Measurements from ENCODE around the gene ERCC6. TPM values are rescaled to one million over a fixed set of nuclear protein-coding genes. Genes with fewer than 3 reads are reported as not detected.
A peak's percentile ranks its signal among the peaks of the same experiment; 100 is the strongest.

The ERCC6 gene
- total RNA-seq, 4 donors from 2014 or later = 8.5 to 17.9 (median 9.8) TPM

- WGBS, 2 donors = 33 to 50% methylated on average over 1 of the region's 1 CpG
- Histone ChIP-seq H3K4me3 (no peak overlapping the region), H3K27ac (no peak overlapping the region), H3K27me3 (no peaks in the 10 kb centered on the region), H3K4me1 (no peaks in the 10 kb centered on the region), H3K36me3 (peaks cover 0 to 83% (median 4%) of the 10 kb centered on the region in 3 donors), H3K9me3 (no peaks in the 10 kb centered on the region)
- intact Hi-C loops (cut with DNase I) = loop anchor here (5.0 kb wide), 1 partner anchor 116 kb away; no protein-coding TSS in a partner anchor
- TF ChIP-seq POLR2A (IDR thresholded peaks at IDR 0.05) (no peak), CTCF (IDR thresholded peaks at IDR 0.05) (no peak)
- no peak for DNase-seq
Observed at GRCh38 chr10:49523301-49523700, 15.6 kb downstream of the ERCC6 start.

GRCh38 chr10:49521062-49521461 is 17.9 kb downstream of the ERCC6 start:
- Histone ChIP-seq H3K36me3 (peaks cover 0 to 83% (median 4%) of the 10 kb centered on the region in 3 donors), H3K27me3 (no peaks in the 10 kb centered on the region), H3K27ac (no peak overlapping the region), H3K9me3 (no peaks in the 10 kb centered on the region), H3K4me3 (no peak overlapping the region), H3K4me1 (no peaks in the 10 kb centered on the region)
- 73 to 83% methylated on average over 4 of the region's 4 CpGs for WGBS, 2 donors
- no peak for DNase-seq
- intact Hi-C loops (cut with DNase I) = loop anchor here (5.0 kb wide), 1 partner anchor 114 kb away; no protein-coding TSS in a partner anchor
- TF ChIP-seq CTCF (IDR thresholded peaks at IDR 0.05) = no peak
- TF ChIP-seq POLR2A (IDR thresholded peaks at IDR 0.05) = no peak

- no peak overlapping the region for H3K4me3 ChIP-seq
- H3K27ac ChIP-seq = no peak overlapping the region
- intact Hi-C loops (cut with DNase I) = loop anchor here (5.0 kb wide), 1 partner anchor 113 kb away; no protein-coding TSS in a partner anchor
- no peaks in the 10 kb centered on the region for H3K27me3 ChIP-seq
- H3K4me1 ChIP-seq = no peaks in the 10 kb centered on the region
- no peaks in the 10 kb centered on the region for H3K9me3 ChIP-seq
- TF ChIP-seq CTCF (IDR thresholded peaks at IDR 0.05) = no peak
- no peak for TF ChIP-seq POLR2A (IDR thresholded peaks at IDR 0.05)
- H3K36me3 ChIP-seq = peaks cover 0 to 81% (median 4%) of the 10 kb centered on the region in 3 donors
- no peak for DNase-seq
- WGBS, 2 donors = 87 to 92% methylated on average over 7 of the region's 8 CpGs
Observed at GRCh38 chr10:49520122-49520775, 18.7 kb downstream of the ERCC6 start.

GRCh38 chr10:49519717-49520116 is 19.2 kb downstream of the ERCC6 start:
- intact Hi-C loops (cut with DNase I) = loop anchor here (5.0 to 10.0 kb wide), 2 partner anchors 112 to 545 kb away; no protein-coding TSS in a partner anchor
- TF ChIP-seq CTCF (IDR thresholded peaks at IDR 0.05) (no peak), POLR2A (IDR thresholded peaks at IDR 0.05) (no peak)
- H3K36me3 ChIP-seq = peaks cover 0 to 81% (median 0%) of the 10 kb centered on the region in 3 donors

GRCh38 chr10:49518982-49519578 is 19.8 kb downstream of the ERCC6 start:
- no peak for DNase-seq
- peaks cover 0 to 76% (median 0%) of the 10 kb centered on the region in 3 donors for H3K36me3 ChIP-seq
- H3K4me3 ChIP-seq = no peak overlapping the region
- TF ChIP-seq CTCF (IDR thresholded peaks at IDR 0.05) (peak; percentile 44 to 75 (median 58)), POLR2A (IDR thresholded peaks at IDR 0.05) (no peak)
- H3K4me1 ChIP-seq = no peaks in the 10 kb centered on the region
- 45 to 49% methylated on average over 3 of the region's 3 CpGs for WGBS, 2 donors
- intact Hi-C loops (cut with DNase I) = loop anchor here (10.0 kb wide), 1 partner anchor 544 kb away; no protein-coding TSS in a partner anchor
- H3K27me3 ChIP-seq = no peaks in the 10 kb centered on the region
- no peak overlapping the region for H3K27ac ChIP-seq
- no peaks in the 10 kb centered on the region for H3K9me3 ChIP-seq

More at GRCh38 chr10:49519717-49520116, 19.2 kb downstream of the ERCC6 start:
- Histone ChIP-seq H3K27me3 (no peaks in the 10 kb centered on the region), H3K4me1 (no peaks in the 10 kb centered on the region), H3K27ac (no peak overlapping the region), H3K9me3 (no peaks in the 10 kb centered on the region), H3K4me3 (no peak overlapping the region)
- DNase-seq = no peak
- WGBS, 2 donors = 100% methylated on average over 2 of the region's 2 CpGs; no CpG with 5 or more reads in 1 of the 2 donors
